ENCODE measurements around the gene FABP2. TPM values are rescaled to one million over a fixed set of nuclear protein-coding genes. Genes with fewer than 3 reads are reported as not detected.
"Not testable (repeated sequence)": the region's sequence is repeated elsewhere in the genome, so short reads cannot be mapped to it uniquely, and the experiment has no call there.

FABP2 gene
- total RNA-seq, 1 experiment from 2014 or later = not detected

DNA sequence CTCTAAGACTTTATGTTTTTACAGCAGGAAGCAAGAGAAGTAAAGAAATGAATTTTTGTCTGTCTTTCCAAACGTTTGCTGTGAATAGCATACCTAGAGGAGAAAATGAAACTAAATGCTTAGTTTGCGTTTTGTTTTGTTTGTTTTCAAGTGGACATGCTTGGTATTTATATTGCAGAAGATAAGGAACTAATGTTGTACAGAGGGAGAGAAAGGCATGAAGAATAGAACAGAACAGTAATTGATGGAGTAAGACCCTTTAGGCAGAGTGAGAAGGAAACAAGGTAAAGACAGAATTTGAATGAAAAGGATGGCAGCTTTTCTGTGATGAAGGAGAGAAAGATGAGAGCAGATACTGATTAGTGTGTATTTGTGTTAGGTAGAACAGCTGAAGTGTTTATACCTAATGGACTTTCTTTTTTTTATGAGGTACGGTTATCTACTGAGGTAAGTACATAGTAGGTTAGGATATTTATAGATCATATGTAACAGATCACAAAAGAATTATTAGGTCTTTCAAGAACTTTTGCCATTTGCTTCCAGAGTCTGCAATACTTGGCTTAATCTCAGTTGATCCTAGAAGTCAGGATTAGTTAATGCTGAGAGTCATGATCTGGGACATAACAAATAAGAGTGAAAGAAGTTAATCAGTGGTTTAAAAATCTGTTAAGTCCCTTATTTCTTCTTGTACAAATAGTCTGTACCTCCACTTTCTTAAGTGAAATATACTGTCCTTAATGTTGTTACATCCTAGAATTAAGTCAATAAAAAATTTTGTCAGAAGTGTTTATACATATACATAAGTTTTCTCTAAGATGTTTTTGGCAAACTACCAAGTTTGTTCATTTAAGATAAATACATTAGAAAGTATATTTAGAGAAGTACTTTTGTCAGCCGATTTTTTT, 36.8 kb downstream of the FABP2 start:
- no peaks in the 10 kb centered on the region for H3K4me1 ChIP-seq (replicated peaks; ENCODE audit: insufficient read depth)
- no peaks in the 10 kb centered on the region for H3K27me3 ChIP-seq (ENCODE audit: insufficient read depth, low read depth)
- H3F3A ChIP-seq (ENCODE audit: insufficient read depth, low read depth) = 0 out of 2 replicates have a peak, but pooled peaks cover 2% of the 10 kb centered on the region
- no peak overlapping the region for H3K4me3 ChIP-seq
- no peaks in the 10 kb centered on the region for H3K79me2 ChIP-seq (ENCODE audit: low read depth)
- no peak overlapping the region for H2AFZ ChIP-seq
- H3K4me2 ChIP-seq = no peak overlapping the region
- TF ChIP-seq EZH2 (IDR thresholded peaks at IDR 0.05; ENCODE audit: low read depth) = no peak
- TF ChIP-seq, protein P1, sequence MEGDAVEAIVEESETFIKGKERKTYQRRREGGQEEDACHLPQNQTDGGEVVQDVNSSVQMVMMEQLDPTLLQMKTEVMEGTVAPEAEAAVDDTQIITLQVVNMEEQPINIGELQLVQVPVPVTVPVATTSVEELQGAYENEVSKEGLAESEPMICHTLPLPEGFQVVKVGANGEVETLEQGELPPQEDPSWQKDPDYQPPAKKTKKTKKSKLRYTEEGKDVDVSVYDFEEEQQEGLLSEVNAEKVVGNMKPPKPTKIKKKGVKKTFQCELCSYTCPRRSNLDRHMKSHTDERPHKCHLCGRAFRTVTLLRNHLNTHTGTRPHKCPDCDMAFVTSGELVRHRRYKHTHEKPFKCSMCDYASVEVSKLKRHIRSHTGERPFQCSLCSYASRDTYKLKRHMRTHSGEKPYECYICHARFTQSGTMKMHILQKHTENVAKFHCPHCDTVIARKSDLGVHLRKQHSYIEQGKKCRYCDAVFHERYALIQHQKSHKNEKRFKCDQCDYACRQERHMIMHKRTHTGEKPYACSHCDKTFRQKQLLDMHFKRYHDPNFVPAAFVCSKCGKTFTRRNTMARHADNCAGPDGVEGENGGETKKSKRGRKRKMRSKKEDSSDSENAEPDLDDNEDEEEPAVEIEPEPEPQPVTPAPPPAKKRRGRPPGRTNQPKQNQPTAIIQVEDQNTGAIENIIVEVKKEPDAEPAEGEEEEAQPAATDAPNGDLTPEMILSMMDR (conservative IDR thresholded peaks at IDR 0.05) = no peak
- H3K36me3 ChIP-seq (ENCODE audit: low read depth) = no peaks in the 10 kb centered on the region
- intact Hi-C loops (cut with micrococcal nuclease; ENCODE audit: unreplicated experiment) = loop anchor here (5.0 kb wide), 2 partner anchors 243 to 303 kb away; no protein-coding TSS in a partner anchor
- BruUV-seq (replicated peaks) = no TSS peak
- ChIA-PET POLR2A (ENCODE audit: unreplicated experiment) (no interaction called here), CTCF (no interaction called here)
- no peaks in the 10 kb centered on the region for H4K20me1 ChIP-seq (ENCODE audit: insufficient read depth)
- no peaks in the 10 kb centered on the region for H3K9me3 ChIP-seq (ENCODE audit: insufficient read depth, low read depth)
- no peaks in the 10 kb centered on the region for H3K9me2 ChIP-seq (ENCODE audit: insufficient read depth)
- H3K27ac ChIP-seq = no peak overlapping the region
- no peak for DNase-seq

GRCh38 chr4:119281393-119281792, 40.5 kb downstream of the FABP2 start:
- H3K79me2 ChIP-seq (ENCODE audit: low read depth) = no peaks in the 10 kb centered on the region
- BruUV-seq (replicated peaks) = no TSS peak
- no peaks in the 10 kb centered on the region for H3K9me3 ChIP-seq (ENCODE audit: insufficient read depth, low read depth)
- no peak for DNase-seq
- H3F3A ChIP-seq (ENCODE audit: insufficient read depth, low read depth) = 0 out of 2 replicates have a peak, but pooled peaks cover 2% of the 10 kb centered on the region
- H3K27me3 ChIP-seq (ENCODE audit: insufficient read depth, low read depth) = no peaks in the 10 kb centered on the region
- no peaks in the 10 kb centered on the region for H3K36me3 ChIP-seq (ENCODE audit: low read depth)
- no peaks in the 10 kb centered on the region for H3K9me2 ChIP-seq (ENCODE audit: insufficient read depth)
- H3K4me2 ChIP-seq = no peak overlapping the region
- H3K27ac ChIP-seq = no peak overlapping the region
- H3K4me1 ChIP-seq (replicated peaks; ENCODE audit: insufficient read depth) = no peaks in the 10 kb centered on the region
- H2AFZ ChIP-seq = no peak overlapping the region
- no peaks in the 10 kb centered on the region for H4K20me1 ChIP-seq (ENCODE audit: insufficient read depth)
- TF ChIP-seq EZH2 (IDR thresholded peaks at IDR 0.05; ENCODE audit: low read depth) = no peak
- TF ChIP-seq, protein P1 (conservative IDR thresholded peaks at IDR 0.05) = no peak
- ChIA-PET CTCF (no interaction called here), POLR2A (ENCODE audit: unreplicated experiment) (no interaction called here)
- intact Hi-C loops (cut with micrococcal nuclease; ENCODE audit: unreplicated experiment) = no loop called here
- H3K4me3 ChIP-seq = no peak overlapping the region

DNA sequence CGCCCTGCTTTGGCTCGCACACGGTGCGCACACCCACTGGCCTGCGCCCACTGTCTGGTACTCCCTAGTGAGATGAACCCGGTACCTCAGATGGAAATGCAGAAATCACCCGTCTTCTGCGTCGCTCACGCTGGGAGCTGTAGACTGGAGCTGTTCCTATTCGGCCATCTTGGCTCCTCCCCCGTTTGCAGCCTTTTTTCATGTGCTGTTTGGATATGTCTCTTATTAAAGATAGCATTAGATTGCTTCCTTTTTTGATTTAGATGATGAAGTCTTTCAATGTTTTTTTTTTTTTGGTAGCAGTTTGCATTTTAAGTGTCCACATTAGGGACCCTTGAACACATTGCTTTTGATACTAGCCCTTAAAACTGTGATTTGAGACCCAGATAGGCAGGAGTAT, 42.0 kb downstream of the FABP2 start:
- intact Hi-C loops (cut with micrococcal nuclease; ENCODE audit: unreplicated experiment) = not testable (repeated sequence)

DNA sequence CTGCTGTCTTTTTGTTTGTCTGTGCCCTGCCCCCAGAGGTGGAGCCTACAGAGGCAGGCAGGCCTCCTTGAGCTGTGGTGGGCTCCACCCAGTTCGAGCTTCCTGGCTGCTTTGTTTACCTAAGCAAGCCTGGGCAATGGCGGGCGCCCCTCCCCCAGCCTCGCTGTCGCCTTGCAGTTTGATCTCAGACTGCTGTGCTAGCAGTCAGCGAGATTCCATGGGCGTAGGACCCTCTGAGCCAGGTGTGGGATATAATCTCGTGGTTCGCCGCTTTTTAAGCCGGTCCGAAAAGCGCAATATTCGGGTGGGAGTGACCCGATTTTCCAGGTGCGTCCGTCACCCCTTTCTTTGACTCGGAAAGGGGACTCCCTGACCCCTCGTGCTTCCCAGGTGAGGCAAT, 42.4 kb downstream of the FABP2 start:
- CTCF ChIA-PET; H3K9me3 ChIP-seq (ENCODE audit: insufficient read depth, low read depth); intact Hi-C loops (cut with micrococcal nuclease; ENCODE audit: unreplicated experiment): not testable (repeated sequence)

More for the DNA sequence above, 42.0 kb downstream of the FABP2 start:
- H4K20me1 ChIP-seq (ENCODE audit: insufficient read depth); H3F3A ChIP-seq (ENCODE audit: insufficient read depth, low read depth); H3K4me1 ChIP-seq (replicated peaks; ENCODE audit: insufficient read depth); H3K36me3 ChIP-seq (ENCODE audit: low read depth); H3K27ac ChIP-seq; DNase-seq; H3K9me3 ChIP-seq (ENCODE audit: insufficient read depth, low read depth); H2AFZ ChIP-seq; BruUV-seq (replicated peaks); H3K4me3 ChIP-seq; H3K79me2 ChIP-seq (ENCODE audit: low read depth); CTCF ChIA-PET; H3K4me2 ChIP-seq; H3K27me3 ChIP-seq (ENCODE audit: insufficient read depth, low read depth); POLR2A ChIA-PET (ENCODE audit: unreplicated experiment); H3K9me2 ChIP-seq (ENCODE audit: insufficient read depth): not testable (repeated sequence)

More for the DNA sequence above, 42.4 kb downstream of the FABP2 start:
- H2AFZ ChIP-seq; BruUV-seq (replicated peaks); H3K79me2 ChIP-seq (ENCODE audit: low read depth); POLR2A ChIA-PET (ENCODE audit: unreplicated experiment); H3K27me3 ChIP-seq (ENCODE audit: insufficient read depth, low read depth); H3K4me2 ChIP-seq; DNase-seq; H3K4me3 ChIP-seq; H4K20me1 ChIP-seq (ENCODE audit: insufficient read depth); H3K36me3 ChIP-seq (ENCODE audit: low read depth); H3F3A ChIP-seq (ENCODE audit: insufficient read depth, low read depth); H3K9me2 ChIP-seq (ENCODE audit: insufficient read depth); H3K27ac ChIP-seq; H3K4me1 ChIP-seq (replicated peaks; ENCODE audit: insufficient read depth): not testable (repeated sequence)

Data from PC-9 (cell line).